ENCODE measurements around the gene SOX5. TPM values are rescaled to one million over a fixed set of nuclear protein-coding genes. Genes with fewer than 3 reads are reported as not detected.

Gene SOX5
- not detected for total RNA-seq

DNA sequence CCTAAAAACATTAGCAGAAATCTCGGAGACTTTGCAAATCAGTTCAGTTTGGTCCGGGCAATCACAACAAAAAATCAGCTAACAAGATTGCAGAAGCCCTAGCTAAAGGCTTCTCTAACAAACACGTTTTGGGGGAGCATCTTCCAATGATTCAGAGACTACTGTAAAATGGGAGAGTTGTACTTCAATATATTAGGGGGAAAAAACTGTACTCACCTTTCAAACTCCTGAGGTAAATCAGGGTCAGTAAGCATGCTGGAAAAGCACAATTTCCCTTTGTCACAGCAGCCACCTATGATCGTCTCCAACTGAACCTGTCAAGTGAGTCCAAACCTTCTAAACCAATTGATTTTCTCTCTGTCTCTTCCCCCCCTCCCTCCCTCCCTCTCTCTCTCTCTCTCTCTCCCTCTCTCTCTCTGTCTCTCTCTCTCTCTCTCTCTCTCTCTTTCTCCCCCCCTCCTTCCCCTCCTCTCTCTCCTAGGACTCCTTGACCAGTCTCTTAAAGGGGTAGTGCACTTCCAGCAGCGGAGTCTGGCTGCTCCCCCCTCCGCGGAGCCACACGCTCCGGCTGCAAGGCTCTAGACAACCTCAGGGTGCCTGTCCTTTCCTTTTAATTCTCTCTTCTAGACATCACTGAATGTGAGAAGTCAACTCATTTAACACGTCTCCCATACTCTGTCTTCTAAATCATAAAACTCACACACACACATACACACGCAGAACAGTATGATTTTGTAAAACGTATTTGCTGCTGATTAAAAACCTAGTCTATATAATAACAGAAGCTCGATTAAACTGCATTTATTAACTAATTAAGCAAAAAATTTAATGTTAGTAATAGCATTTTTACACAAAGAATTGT, at the start of gene SOX5:
SOX5 (minus strand) TSS at position 323 of the 862 bp plus-strand sequence; CDS start at position 254, 69 bp downstream.
- Mint-ChIP-seq H3K27ac (no peak within 1 kb of the TSS), H3K9me3 (no peaks in the 10 kb centered on the region), H3K27me3 (no peaks in the 10 kb centered on the region), H3K36me3 (ENCODE audit: low read depth) (no peaks in the 10 kb centered on the region), H3K4me1 (no peaks in the 10 kb centered on the region), H3K4me3 (no peak within 1 kb of the TSS)
- ChIA-PET POLR2A (no interaction called here), CTCF (no interaction called here)
- no peak for DNase-seq

DNA sequence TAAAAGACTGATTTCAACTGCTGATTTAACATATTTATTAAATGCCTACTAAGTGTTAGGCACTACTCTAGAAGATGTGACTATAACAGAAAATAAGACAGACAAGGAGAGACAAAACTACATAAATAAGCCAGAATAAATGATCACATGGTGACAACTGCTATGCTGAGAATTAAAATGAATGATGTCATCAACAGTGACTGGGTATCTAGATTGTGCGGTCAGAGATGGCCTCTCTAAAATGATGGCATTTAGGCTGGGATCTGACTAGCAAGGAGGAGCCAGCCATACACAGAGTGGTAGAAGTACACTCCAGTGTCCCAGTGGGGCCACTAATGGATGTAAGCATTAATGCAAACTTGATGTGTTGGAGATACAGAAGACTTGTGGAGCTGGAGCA, 37.6 kb upstream of the SOX5 start:
- Mint-ChIP-seq H3K9me3 (no peaks in the 10 kb centered on the region), H3K36me3 (ENCODE audit: low read depth) (no peaks in the 10 kb centered on the region), H3K27ac (no peak overlapping the region), H3K27me3 (no peaks in the 10 kb centered on the region), H3K4me1 (no peaks in the 10 kb centered on the region), H3K4me3 (no peak overlapping the region)
- ChIA-PET POLR2A (no interaction called here), CTCF (no interaction called here)
- DNase-seq, result no peak

- no peaks in the 10 kb centered on the region for H3K9me3 Mint-ChIP-seq
- H3K36me3 Mint-ChIP-seq (ENCODE audit: low read depth), result no peaks in the 10 kb centered on the region
- ChIA-PET POLR2A (no interaction called here), CTCF (no interaction called here)
- DNase-seq, result no peak
- H3K4me3 Mint-ChIP-seq, result no peak overlapping the region
- H3K27ac Mint-ChIP-seq, result no peak overlapping the region
- no peaks in the 10 kb centered on the region for H3K27me3 Mint-ChIP-seq
- no peaks in the 10 kb centered on the region for H3K4me1 Mint-ChIP-seq
These were observed 31.4 kb upstream of the SOX5 start for GRCh38 chr12:23980826-23981225.

DNA sequence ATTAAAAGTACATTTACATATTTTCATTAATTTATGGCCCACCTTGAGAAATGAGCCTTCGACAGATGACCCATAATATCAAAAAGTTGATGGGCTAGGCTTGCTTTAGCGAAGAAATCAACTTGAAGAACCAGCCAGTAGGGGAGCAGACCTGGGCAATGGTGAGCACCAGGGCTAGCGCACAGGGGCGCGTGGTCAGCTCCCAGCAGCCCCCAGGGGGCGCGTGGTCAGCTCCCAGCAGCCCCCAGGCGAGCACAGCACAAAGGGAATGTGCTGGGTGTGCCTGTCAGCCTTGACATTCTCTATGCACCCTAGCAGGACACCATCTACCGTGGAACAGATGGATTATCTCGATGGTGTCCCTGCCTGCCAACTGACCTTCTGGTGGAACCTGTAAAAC, 15.3 kb upstream of the SOX5 start:
- ChIA-PET CTCF (no interaction called here), POLR2A (no interaction called here)
- H3K4me3 Mint-ChIP-seq, result no peak overlapping the region
- H3K36me3 Mint-ChIP-seq (ENCODE audit: low read depth), result no peaks in the 10 kb centered on the region
- no peaks in the 10 kb centered on the region for H3K4me1 Mint-ChIP-seq
- H3K27ac Mint-ChIP-seq, result no peak overlapping the region
- no peak for DNase-seq
- no peaks in the 10 kb centered on the region for H3K27me3 Mint-ChIP-seq
- no peaks in the 10 kb centered on the region for H3K9me3 Mint-ChIP-seq

DNA sequence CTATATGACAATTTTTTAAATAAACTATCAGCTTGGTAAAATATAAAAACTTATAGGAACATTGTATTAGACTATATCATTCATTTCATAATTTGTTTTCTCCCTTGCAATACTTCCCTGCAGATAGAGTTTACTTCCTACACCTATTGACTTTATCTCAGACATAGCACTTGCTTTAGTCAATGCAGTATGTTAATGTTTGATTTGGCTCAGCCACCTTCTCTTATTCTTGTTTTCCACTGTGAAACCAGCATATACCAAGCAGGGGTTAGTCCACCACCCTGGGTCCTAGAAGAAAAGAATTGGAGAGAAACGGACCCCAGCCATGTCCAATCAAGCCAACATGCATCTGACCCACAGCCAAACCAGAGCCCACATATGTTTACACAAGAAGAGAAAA, 10.4 kb upstream of the SOX5 start:
- H3K27me3 Mint-ChIP-seq, result no peaks in the 10 kb centered on the region
- CTCF ChIA-PET, result no interaction called here
- peaks cover 2% of the 10 kb centered on the region for H3K9me3 Mint-ChIP-seq
- no peaks in the 10 kb centered on the region for H3K4me1 Mint-ChIP-seq
- no peak overlapping the region for H3K27ac Mint-ChIP-seq
- H3K4me3 Mint-ChIP-seq, result no peak overlapping the region
- H3K36me3 Mint-ChIP-seq (ENCODE audit: low read depth), result no peaks in the 10 kb centered on the region
- POLR2A ChIA-PET, result no interaction called here
- DNase-seq, result no peak

DNA sequence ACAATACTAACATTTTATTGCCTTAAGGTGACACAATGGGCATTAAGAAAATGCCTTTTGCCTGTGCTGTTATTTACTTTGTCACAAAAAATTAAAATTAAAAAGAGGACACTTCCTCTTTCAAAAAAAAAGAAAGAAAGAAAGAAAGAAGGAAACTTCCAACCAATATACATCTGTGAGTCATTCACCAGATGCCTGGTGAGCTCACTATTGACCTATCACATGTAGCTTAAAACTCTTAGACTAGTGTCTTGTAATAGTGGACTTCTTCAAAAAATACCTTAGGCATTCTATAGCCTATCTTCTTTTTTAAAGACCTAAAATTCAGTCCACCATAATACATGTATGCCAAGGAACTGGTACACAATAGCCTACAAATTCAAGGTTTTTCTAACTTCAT, 4.9 kb upstream of the SOX5 start:
- Mint-ChIP-seq H3K4me3 (no peak overlapping the region), H3K27me3 (no peaks in the 10 kb centered on the region), H3K27ac (no peak overlapping the region), H3K9me3 (peaks cover 2% of the 10 kb centered on the region), H3K4me1 (no peaks in the 10 kb centered on the region), H3K36me3 (ENCODE audit: low read depth) (no peaks in the 10 kb centered on the region)
- POLR2A ChIA-PET, result no interaction called here
- no peak for DNase-seq
- CTCF ChIA-PET, result no interaction called here

GRCh38 chr12:23952071-23952470, 2.6 kb upstream of the SOX5 start:
- Mint-ChIP-seq H3K36me3 (ENCODE audit: low read depth) (no peaks in the 10 kb centered on the region), H3K4me3 (no peak overlapping the region), H3K27me3 (no peaks in the 10 kb centered on the region), H3K4me1 (no peaks in the 10 kb centered on the region), H3K27ac (no peak overlapping the region), H3K9me3 (peaks cover 2% of the 10 kb centered on the region)
- DNase-seq, result no peak
- ChIA-PET POLR2A (no interaction called here), CTCF (no interaction called here)

GRCh38 chr12:23950775-23951451, 1.4 kb upstream of the SOX5 start:
- ChIA-PET POLR2A (no interaction called here), CTCF (no interaction called here)
- H3K4me1 Mint-ChIP-seq, result no peaks in the 10 kb centered on the region
- H3K27me3 Mint-ChIP-seq, result no peaks in the 10 kb centered on the region
- no peaks in the 10 kb centered on the region for H3K36me3 Mint-ChIP-seq (ENCODE audit: low read depth)
- H3K4me3 Mint-ChIP-seq, result no peak overlapping the region
- H3K27ac Mint-ChIP-seq, result no peak overlapping the region
- DNase-seq, result no peak
- H3K9me3 Mint-ChIP-seq, result peaks cover 2% of the 10 kb centered on the region

DNA sequence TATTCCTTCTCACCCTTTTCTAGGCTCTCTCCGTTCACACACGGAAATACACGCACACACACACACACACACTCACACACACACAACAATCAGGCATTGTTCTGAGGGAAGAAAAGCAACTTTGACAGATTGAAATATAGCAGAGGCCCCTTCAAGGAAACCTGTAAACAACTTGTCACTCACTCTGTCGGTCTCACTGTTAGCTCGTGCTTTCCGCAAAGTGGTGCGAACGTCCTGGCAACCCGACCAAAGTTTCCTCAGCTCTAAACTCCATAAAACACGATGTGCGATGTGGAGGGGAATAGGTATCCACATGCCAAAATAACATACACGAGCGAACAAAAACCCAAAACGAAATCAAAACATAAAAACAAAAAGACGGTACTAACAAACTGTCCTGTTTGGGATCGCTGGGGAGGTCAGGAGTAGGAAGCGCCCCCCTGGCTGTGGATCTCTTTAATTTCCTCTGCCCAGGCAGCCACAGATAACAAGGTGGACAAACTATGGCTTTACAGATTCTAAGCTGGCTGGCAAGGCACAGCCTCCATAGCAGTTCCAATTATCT, 822 bp upstream of the SOX5 start:
- CTCF ChIA-PET, result no interaction called here
- POLR2A ChIA-PET, result no interaction called here
- H3K27ac Mint-ChIP-seq, result no peak overlapping the region
- DNase-seq, result no peak
- H3K4me3 Mint-ChIP-seq, result no peak overlapping the region
- no peaks in the 10 kb centered on the region for H3K27me3 Mint-ChIP-seq
- no peaks in the 10 kb centered on the region for H3K4me1 Mint-ChIP-seq
- H3K9me3 Mint-ChIP-seq, result no peaks in the 10 kb centered on the region
- H3K36me3 Mint-ChIP-seq (ENCODE audit: low read depth), result no peaks in the 10 kb centered on the region

DNA sequence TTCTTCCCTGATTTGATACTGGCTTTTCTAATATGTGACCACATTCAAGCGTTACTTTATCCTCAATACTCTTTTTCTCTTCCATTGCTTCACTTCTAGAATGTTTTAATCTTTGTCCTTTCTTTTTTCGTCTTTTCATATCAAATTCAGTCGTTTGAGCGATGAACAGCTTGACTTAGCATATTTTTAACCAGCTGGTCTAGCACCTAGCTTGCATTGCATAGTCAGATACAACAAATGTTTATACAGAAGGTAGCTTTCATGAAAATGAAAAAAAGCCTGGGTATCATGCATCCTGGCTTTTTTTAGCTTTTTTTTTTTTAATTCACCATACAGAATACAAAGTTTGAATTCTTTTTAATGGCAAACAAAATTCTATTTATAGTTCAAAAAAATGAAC, 1.2 kb downstream of the SOX5 start:
- no peaks in the 10 kb centered on the region for H3K9me3 Mint-ChIP-seq
- no peak for DNase-seq
- ChIA-PET POLR2A (no interaction called here), CTCF (interaction anchor here (0.8 kb wide), 1 partner anchor 210 kb away, joined by 3 read pairs; no protein-coding TSS in a partner anchor)
- no peaks in the 10 kb centered on the region for H3K36me3 Mint-ChIP-seq (ENCODE audit: low read depth)
- no peaks in the 10 kb centered on the region for H3K4me1 Mint-ChIP-seq
- no peaks in the 10 kb centered on the region for H3K27me3 Mint-ChIP-seq
- H3K27ac Mint-ChIP-seq, result no peak overlapping the region
- H3K4me3 Mint-ChIP-seq, result no peak overlapping the region

DNA sequence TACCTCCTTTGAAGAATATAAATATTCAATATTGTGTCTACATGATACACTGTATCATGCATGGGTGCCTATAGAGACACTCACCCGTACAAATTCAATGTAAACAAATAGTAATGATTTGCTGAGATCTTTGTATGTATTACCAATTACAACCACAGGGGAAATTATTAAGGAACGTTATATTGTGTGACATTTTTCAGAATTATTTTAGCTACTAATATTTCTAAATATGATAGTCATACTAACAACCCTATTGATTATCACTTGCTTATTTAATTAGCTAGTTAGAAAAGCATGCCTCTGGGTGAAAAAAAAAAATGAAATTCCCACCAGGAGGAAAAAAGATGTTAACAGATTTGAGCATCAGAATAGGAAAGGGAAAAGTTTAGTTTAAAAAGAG, 2.1 kb downstream of the SOX5 start:
- H3K27me3 Mint-ChIP-seq, result no peaks in the 10 kb centered on the region
- H3K27ac Mint-ChIP-seq, result no peak overlapping the region
- DNase-seq, result no peak
- CTCF ChIA-PET, result no interaction called here
- no peak overlapping the region for H3K4me3 Mint-ChIP-seq
- POLR2A ChIA-PET, result no interaction called here
- H3K36me3 Mint-ChIP-seq (ENCODE audit: low read depth), result no peaks in the 10 kb centered on the region
- no peaks in the 10 kb centered on the region for H3K4me1 Mint-ChIP-seq
- H3K9me3 Mint-ChIP-seq, result no peaks in the 10 kb centered on the region

DNA sequence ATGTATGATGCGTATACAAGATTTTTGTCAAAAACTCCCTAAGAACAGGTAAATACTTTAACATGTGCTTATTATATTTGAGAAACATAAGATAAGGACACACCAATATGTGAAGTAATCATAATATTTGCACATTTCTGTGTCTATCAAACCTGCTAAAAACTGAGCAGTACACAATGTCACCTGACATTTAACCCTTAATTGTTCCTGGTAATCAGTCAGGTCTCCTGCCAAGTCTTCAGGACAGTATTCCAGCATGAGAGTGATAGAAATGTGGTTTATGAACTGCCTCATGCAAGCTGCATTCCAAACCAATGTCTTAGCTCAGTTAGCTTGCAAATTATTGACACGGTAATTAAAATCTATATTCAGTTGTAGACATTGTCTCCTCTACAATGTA, 4.2 kb downstream of the SOX5 start:
- H3K4me3 Mint-ChIP-seq, result no peak overlapping the region
- H3K27me3 Mint-ChIP-seq, result no peaks in the 10 kb centered on the region
- ChIA-PET POLR2A (no interaction called here), CTCF (no interaction called here)
- H3K4me1 Mint-ChIP-seq, result no peaks in the 10 kb centered on the region
- H3K27ac Mint-ChIP-seq, result no peak overlapping the region
- no peak for DNase-seq
- no peaks in the 10 kb centered on the region for H3K9me3 Mint-ChIP-seq
- no peaks in the 10 kb centered on the region for H3K36me3 Mint-ChIP-seq (ENCODE audit: low read depth)

GRCh38 chr12:23944067-23944466, 5.4 kb downstream of the SOX5 start:
- CTCF ChIA-PET, result no interaction called here
- no peak overlapping the region for H3K27ac Mint-ChIP-seq
- no peak for DNase-seq

GRCh38 chr12:23942841-23943240, 6.6 kb downstream of the SOX5 start:
- Mint-ChIP-seq H3K4me3 (no peak overlapping the region), H3K4me1 (no peaks in the 10 kb centered on the region), H3K27ac (no peak overlapping the region), H3K9me3 (no peaks in the 10 kb centered on the region), H3K36me3 (ENCODE audit: low read depth) (no peaks in the 10 kb centered on the region), H3K27me3 (no peaks in the 10 kb centered on the region)
- ChIA-PET CTCF (no interaction called here), POLR2A (no interaction called here)
- no peak for DNase-seq

More at GRCh38 chr12:23944067-23944466, 5.4 kb downstream of the SOX5 start:
- Mint-ChIP-seq H3K36me3 (ENCODE audit: low read depth) (no peaks in the 10 kb centered on the region), H3K9me3 (no peaks in the 10 kb centered on the region), H3K27me3 (no peaks in the 10 kb centered on the region), H3K4me1 (no peaks in the 10 kb centered on the region), H3K4me3 (no peak overlapping the region)
- POLR2A ChIA-PET, result no interaction called here

All from activated CD4-positive, alpha-beta T cell treated with anti-CD3 and anti-CD28 coated beads, Interleukin-2, amount 10 ng/mL, durations not matched to agents 7 days and 5 days (primary cell).